Measurements from ENCODE around the gene ARL3.

GRCh38 chr10:102633287-102633686 is 80.9 kb downstream of the ARL3 start:
- TF ChIP-seq RFX5 (IDR thresholded peaks at IDR 0.05; ENCODE audit: low read depth, low read length), result no peak
- TF ChIP-seq CTCF (conservative IDR thresholded peaks at IDR 0.05; ENCODE audit: low read depth, low read length), result no peak
- TF ChIP-seq RAD21 (IDR thresholded peaks at IDR 0.05; ENCODE audit: low read length), result no peak
- no peak for TF ChIP-seq CHD1 (IDR thresholded peaks at IDR 0.05; ENCODE audit: low read depth, low read length)
- no peak for TF ChIP-seq BHLHE40 (IDR thresholded peaks at IDR 0.05; ENCODE audit: low read depth, low read length)
- TF ChIP-seq RCOR1 (IDR thresholded peaks at IDR 0.05; ENCODE audit: insufficient replicate concordance, low read length), result peak; percentile 44
- TF ChIP-seq POLR2A (IDR thresholded peaks at IDR 0.05; ENCODE audit: low read depth, low read length), result no peak
- TF ChIP-seq MAFK (IDR thresholded peaks at IDR 0.05; ENCODE audit: low read depth, low read length), result no peak
- TF ChIP-seq SMC3 (IDR thresholded peaks at IDR 0.05; ENCODE audit: low read depth, low read length), result no peak
- no peak for TF ChIP-seq CEBPB (IDR thresholded peaks at IDR 0.05; ENCODE audit: low read depth, low read length)
- TF ChIP-seq MAZ (IDR thresholded peaks at IDR 0.05; ENCODE audit: borderline replicate concordance, low read depth, low read length), result peak; percentile 54; the same call in 1 of the 2 replicates
- TF ChIP-seq USF2 (IDR thresholded peaks at IDR 0.05; ENCODE audit: low read depth, low read length), result no peak
- TF ChIP-seq MXI1 (IDR thresholded peaks at IDR 0.05; ENCODE audit: borderline replicate concordance, low read depth, low read length), result no peak
- no peak for TF ChIP-seq NFE2L2 (IDR thresholded peaks at IDR 0.05; ENCODE audit: low read depth, low read length)

Measured in IMR-90 (cell line).